ENCODE results near the gene ITPR1.

DNA sequence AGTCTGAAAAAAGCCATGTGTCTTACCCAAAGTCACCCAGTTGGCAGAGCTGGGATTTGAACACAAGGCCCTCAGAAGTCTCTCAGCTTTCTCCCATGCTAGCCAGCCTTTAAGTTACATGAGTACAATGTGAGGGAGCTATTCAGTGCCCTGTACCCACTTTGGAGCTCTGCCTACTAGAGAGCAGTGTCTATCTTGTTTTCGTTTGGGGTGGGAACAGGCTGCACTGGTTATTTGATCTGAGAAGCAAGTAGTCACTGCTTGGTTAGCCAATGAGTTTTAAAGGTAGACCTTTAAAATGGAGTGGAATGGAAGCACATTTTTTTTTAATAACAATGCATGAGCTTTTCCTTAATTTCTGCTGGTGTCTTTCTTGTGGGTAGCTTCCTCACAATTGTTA, 255.0 kb downstream of the ITPR1 start:
- TF ChIP-seq, protein P1, sequence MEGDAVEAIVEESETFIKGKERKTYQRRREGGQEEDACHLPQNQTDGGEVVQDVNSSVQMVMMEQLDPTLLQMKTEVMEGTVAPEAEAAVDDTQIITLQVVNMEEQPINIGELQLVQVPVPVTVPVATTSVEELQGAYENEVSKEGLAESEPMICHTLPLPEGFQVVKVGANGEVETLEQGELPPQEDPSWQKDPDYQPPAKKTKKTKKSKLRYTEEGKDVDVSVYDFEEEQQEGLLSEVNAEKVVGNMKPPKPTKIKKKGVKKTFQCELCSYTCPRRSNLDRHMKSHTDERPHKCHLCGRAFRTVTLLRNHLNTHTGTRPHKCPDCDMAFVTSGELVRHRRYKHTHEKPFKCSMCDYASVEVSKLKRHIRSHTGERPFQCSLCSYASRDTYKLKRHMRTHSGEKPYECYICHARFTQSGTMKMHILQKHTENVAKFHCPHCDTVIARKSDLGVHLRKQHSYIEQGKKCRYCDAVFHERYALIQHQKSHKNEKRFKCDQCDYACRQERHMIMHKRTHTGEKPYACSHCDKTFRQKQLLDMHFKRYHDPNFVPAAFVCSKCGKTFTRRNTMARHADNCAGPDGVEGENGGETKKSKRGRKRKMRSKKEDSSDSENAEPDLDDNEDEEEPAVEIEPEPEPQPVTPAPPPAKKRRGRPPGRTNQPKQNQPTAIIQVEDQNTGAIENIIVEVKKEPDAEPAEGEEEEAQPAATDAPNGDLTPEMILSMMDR (conservative IDR thresholded peaks at IDR 0.05): no peak
- no peak for TF ChIP-seq EZH2 (IDR thresholded peaks at IDR 0.05; ENCODE audit: low read depth)

All from PC-9 (cell line).